Posterior cingulate gyrus (tissue), 11 donors: ENCODE data around the gene PLXNB1.
A peak's percentile ranks its signal among the peaks of the same experiment; 100 is the strongest.
"Not testable (repeated sequence)": the region's sequence is repeated elsewhere in the genome, so short reads cannot be mapped to it uniquely, and the experiment has no call there.

Experiments
- DNase-seq, 10 donors: peaks; one replicate each; pipeline versions ENCODE4 v3.0.0 to v3.0.0-alpha.2; 2020 to 2021; ENCODE audit warnings: mixed read lengths in 3 of 10
- intact Hi-C: fragments of 100-400 bp; cut with DNase I; formaldehyde crosslinking; loops from one replicate; pipeline ENCODE4 v1.15.1; 2023

Gene PLXNB1

DNA sequence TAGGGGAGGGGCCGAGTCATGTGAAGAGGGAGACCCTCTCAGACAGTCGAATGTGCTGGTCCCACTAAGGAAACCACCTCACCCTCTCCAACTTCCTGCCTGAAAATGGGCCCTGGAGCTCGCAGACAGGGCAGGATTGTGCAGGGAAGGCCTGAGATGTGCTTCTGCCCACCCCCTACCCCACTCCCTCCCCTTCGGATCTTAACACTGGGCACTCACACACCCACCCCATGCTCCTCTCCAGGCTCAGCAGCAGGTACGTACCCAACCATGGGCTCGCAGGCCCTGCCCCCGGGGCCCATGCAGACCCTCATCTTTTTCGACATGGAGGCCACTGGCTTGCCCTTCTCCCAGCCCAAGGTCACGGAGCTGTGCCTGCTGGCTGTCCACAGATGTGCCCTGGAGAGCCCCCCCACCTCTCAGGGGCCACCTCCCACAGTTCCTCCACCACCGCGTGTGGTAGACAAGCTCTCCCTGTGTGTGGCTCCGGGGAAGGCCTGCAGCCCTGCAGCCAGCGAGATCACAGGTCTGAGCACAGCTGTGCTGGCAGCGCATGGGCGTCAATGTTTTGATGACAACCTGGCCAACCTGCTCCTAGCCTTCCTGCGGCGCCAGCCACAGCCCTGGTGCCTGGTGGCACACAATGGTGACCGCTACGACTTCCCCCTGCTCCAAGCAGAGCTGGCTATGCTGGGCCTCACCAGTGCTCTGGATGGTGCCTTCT, 36.7 kb upstream of the PLXNB1 start:
- intact Hi-C loops, result loop anchor here (5.0 kb wide), 1 partner anchor 36 kb away; the partner anchor contains the start of gene SHISA5
- DNase-seq, result peak in 1 of 10 donors; percentile 82

GRCh38 chr3:48465531-48466378, 35.9 kb upstream of the PLXNB1 start:
- intact Hi-C loops, result loop anchor here (1.0 to 5.0 kb wide), 2 partner anchors 37 to 83 kb away; partner anchors contain the start of gene SHISA5
- peak; percentile 88 to 99 (median 94) for DNase-seq

DNA sequence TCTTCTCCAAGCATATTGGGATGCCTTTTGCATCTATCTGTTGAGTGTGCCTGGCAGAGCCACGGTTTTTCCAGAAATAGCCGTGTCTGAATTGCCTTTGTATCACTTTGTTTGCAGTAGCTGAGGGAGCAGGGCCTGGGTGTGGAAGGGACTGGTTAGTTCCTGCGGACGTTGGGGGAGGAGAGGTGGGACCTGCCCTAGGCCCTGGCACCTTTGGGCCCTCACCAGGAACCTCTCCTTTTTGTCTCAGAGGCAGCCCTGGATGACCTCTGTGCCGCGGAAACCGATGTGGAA, 35.3 kb upstream of the PLXNB1 start:
- DNase-seq, result no peak
- intact Hi-C loops, result loop anchor here (1.0 to 5.0 kb wide), 2 partner anchors 37 to 83 kb away; partner anchors contain the start of gene SHISA5

GRCh38 chr3:48464713-48465221, 34.9 kb upstream of the PLXNB1 start:
- DNase-seq, result peak in 1 of 10 donors; percentile 82
- intact Hi-C loops, result loop anchor here (1.0 to 5.0 kb wide), 2 partner anchors 38 to 84 kb away; partner anchors contain the start of gene SHISA5

DNA sequence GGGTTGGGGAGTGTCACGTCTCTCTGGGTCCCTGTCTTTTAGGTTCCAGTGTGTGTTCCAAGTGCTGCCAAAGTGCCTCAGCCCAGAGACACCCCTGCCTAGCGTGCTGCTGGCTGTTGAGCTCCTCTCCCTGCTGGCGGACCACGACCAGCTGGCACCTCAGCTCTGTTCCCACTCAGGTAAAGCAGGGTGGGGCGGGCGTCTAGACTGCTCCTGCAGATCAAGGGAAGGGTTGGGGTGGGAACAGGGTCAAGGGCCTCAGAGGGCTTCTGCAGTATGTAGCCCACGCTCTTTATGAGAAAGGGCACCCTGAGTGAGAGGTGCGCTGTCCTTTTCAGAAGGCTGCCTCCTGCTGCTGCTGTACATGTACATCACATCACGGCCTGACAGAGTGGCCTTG, 33.8 kb upstream of the PLXNB1 start:
- no peak for DNase-seq
- intact Hi-C loops, result no loop called here

- peak in 1 of 10 donors; percentile 48 for DNase-seq
- intact Hi-C loops, result not testable (repeated sequence)
These were observed 31.9 kb upstream of the PLXNB1 start for GRCh38 chr3:48461767-48462166.

- no peak for DNase-seq
- intact Hi-C loops, result no loop called here
These were observed 30.6 kb upstream of the PLXNB1 start for GRCh38 chr3:48460517-48460902.

DNA sequence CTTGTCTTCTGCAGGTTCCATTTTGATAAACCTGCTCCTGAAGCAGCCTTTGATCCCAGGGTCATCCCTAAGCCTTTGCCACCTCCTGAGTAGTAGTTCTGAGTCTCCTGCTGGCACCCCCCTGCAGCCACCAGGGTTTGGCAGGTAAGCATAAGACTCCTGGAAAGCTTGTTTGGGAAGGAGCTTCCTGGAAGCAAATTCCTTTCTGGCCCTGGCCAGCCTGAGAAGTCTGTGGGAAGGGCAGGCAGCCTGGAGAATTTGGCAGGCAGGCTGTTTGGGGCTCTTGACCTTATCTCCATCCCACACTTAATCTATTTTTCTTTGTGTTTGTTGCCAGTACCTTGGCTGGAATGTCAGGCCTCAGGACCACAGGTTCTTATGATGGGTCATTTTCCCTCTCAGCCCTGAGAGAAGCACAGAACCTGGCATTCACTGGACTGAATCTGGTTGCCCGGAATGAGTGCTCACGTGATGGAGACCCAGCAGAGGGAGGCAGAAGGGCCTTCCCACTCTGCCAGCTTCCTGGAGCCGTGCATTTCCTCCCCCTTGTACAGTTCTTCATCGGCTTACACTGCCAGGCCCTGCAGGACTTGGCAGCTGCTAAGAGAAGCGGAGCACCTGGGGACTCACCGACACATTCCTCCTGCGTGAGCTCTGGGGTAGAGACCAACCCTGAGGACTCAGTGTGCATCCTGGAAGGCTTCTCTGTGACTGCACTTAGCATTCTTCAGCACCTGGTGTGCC, 30.1 kb upstream of the PLXNB1 start:
- intact Hi-C loops, result no loop called here

DNA sequence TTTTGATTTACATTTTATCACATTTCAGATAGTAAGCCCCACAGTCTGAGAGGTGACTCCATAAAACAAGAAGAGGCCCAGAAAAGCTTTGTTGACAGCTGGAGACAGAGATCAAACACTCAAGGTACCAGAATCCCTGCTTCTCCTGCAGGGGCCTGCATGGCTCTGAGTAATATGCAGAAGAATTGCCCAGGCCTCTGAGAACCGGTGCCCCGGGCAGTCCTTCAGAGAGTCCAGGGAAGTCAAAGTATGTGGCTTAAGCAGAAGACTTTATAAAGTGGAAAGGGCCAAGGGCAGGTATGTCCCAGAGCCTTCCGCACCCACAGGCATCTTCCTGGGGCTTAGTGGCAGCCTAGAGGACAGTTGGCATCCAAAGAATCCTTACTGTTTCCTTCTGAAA, 29.4 kb upstream of the PLXNB1 start:
- intact Hi-C loops, result no loop called here
- DNase-seq, result peak in 1 of 10 donors; percentile 20

More for the DNA sequence above, 30.1 kb upstream of the PLXNB1 start:
- peak in 1 of 10 donors; percentile 61 for DNase-seq

DNA sequence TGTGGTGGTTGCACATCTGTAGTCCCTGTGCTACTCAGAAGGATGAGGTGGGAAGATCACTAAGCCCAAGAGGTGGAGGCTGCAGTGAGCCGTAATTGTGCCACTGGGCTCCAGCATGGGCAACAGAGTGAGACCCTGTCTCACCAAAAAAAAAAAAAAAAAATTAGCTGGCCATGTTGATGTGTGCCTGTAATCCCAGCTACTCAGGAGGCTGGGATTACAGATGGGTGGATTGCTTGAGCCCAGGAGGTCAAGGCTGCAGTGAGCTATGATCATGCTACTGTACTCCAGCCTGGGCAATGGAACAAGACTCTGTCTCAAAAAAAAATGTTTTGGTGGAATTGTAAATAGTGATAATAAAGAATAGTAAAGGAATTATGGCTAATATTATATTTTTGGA, 26.6 kb upstream of the PLXNB1 start:
- intact Hi-C loops, result no loop called here
- DNase-seq, result no peak

GRCh38 chr3:48451270-48451669, 21.4 kb upstream of the PLXNB1 start:
- intact Hi-C loops, result no loop called here

DNA sequence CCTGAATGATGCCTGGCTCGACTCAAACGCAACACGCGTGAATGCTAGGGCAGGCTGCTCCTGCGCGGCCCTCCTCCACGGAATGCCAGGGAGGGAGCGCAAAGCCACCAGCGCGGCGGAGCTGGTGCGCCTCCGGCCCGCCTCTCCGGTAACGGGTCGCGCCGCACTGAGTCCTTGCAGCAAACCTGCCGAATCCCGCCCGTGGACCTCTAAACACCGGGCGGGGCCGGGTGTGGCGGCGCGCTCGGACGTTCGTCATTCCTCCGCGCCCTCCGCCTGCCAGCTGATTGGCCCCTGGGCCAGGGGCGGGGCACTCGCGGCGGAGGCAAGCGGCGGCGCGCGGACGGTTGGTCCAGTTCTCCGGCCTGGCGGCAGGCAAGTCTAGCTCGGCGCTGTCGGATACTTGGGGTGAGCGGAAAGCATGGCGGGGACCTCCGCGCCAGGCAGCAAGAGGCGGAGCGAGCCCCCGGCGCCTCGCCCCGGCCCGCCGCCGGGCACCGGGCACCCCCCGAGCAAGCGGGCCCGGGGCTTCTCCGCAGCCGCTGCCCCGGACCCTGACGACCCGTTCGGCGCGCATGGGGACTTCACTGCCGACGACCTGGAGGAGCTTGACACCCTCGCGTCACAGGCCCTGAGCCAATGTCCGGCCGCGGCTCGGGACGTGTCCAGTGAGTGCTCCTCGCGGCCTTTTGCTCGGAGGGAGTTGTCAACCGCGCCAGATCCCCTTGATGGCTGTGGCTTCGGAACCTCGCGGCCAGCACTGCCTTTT, 16.7 kb upstream of the PLXNB1 start, which contains the start of gene ATRIP:
Gene ATRIP (plus strand): TSS at position 313 of the 769 bp plus-strand sequence. CDS start 109 bp downstream, at position 422.
- DNase-seq, result peak; percentile 85 to 99 (median 92)
- intact Hi-C loops, result loop anchor here (5.0 kb wide), 1 partner anchor 111 kb away; the partner anchor contains the start of gene PFKFB4

More at GRCh38 chr3:48451270-48451669, 21.4 kb upstream of the PLXNB1 start:
- no peak for DNase-seq

DNA sequence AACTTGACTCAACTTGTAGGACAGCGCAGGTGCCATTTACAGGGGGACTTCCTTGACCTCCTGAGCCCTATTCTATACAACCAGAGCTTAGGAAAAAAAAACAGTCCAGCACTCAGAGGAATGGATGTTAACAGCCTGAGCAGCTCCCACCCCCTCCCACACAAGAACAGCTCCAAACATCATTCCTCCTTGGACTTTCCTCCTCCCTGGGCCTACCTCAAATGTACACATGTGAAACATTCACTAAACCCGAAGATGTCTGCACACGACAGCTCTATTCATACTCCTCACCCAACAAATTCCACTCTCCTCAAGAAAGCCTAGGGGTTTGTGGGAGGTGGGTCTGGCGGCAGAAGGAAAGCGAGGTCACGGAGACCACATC, 16.1 kb upstream of the PLXNB1 start:
- no peak for DNase-seq
- intact Hi-C loops, result loop anchor here (5.0 kb wide), 1 partner anchor 111 kb away; the partner anchor contains the start of gene PFKFB4

DNA sequence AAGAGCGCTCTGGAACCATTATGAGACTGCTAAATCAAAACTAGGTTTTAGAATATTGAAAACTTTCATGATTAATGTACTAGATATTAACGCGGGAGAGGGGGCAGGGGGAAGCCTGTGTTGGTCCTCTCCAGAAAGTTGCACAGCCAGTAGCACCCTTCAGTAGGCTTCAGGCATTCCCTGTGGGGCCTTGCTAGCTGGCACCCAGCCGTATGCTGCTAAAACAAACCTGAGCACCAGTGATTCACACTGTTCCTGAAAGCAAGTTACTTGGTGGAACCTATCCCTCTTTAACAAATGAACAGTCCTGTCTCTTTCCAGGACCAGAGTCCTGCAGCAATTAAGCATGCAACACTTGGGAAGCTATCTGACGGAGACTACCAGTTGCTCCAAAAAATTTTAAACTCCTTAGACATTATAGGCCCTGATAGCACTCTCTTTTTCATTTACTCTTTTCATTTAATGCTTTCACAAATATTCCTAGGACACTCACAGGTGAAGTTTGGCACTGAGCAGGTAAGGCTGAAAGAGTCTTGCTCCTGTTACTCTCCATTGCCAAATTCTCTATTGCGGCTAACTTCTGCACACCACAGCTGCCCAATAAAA, 15.5 kb upstream of the PLXNB1 start:
- intact Hi-C loops, result loop anchor here (5.0 kb wide), 1 partner anchor 112 kb away; the partner anchor contains the start of gene PFKFB4
- DNase-seq, result peak in 1 of 10 donors; percentile 11

DNA sequence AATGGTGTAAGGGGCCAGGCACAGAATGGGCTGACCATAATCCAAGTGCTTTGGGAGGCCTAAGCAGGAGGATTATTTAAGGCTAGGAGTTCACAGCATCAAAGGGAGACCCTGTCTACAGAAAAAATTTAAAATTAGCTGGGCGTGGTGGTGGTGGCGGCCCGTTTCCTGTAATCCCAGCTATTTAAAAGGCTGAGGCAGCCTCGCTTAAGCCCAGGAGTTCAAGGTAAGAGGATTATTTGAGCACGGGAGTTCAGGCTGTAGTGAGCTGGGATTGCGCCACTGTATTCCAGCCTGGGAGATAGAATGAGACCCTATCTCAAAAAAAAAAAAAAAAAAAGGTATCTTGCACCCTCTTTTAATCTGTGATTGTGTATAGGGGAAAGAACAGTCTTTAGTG, 12.1 kb upstream of the PLXNB1 start:
- no peak for DNase-seq
- intact Hi-C loops, result no loop called here

DNA sequence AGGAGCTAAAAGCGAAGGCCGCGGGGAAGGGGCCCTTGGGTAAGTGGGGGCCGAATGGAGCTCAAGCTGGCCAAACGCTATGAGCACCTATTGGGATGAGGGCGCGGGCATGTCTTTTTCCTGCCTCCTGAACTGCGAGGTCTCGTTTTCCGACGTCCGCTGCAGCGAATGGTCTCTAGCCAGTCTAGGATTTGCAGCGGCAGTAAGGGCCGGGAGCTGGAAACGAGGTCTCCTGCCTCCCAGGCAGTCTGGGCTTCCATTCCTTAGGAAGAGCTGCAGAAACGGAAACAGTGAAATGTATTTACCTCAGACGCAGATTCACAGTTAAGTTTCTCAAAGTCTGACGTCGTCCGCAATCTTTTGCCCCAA, 10.7 kb upstream of the PLXNB1 start:
- intact Hi-C loops, result no loop called here
- DNase-seq, result peak in 1 of 10 donors; percentile 82

DNA sequence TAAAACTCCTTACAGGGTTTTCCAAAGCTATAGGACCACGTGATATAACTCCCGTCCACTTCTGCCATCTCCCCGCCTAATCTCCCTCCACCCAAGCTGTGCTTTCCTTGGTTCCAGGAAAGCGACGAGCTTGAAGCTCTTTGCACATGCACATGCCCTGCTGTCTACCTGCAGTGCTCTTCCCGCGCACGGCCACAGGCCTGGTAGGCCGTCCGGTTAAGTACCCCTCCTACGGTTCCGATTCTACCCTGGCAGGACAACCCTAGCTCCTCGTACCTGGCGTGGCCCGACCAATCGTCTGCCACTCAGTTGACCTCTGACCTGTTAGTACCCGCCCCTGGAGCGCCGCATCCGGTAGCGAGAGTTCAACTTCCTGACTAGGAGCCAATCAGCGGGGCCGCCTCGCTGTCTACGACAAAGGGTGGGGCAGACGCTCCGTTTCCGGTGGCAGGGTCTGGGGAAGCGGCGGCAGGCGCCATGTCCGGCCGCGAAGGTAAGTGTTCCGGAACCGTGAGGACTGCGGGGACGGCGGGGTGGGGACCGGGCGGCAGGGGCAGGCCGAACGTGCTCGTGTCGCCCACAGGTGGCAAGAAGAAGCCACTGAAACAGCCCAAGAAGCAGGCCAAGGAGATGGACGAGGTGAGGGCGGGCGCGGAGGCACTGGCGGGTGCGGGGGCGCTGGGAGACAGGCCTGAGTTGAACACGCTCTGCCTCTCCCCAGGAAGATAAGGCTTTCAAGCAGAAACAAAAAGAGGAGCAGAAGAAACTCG, 10.1 kb upstream of the PLXNB1 start, which contains the start of the genes CCDC51 and TMA7:
Gene CCDC51 (minus strand): TSS at position 300 of the 770 bp plus-strand sequence. CDS start 4,991 bp downstream, outside the sequence.
Gene TMA7 (plus strand): TSS at position 438 of the 770 bp plus-strand sequence. CDS start 40 bp downstream, at position 478.
- intact Hi-C loops, result loop anchor here (5.0 kb wide), 1 partner anchor 248 kb away; no protein-coding TSS in a partner anchor
- peak; percentile 99 to 100 (median 100) for DNase-seq

DNA sequence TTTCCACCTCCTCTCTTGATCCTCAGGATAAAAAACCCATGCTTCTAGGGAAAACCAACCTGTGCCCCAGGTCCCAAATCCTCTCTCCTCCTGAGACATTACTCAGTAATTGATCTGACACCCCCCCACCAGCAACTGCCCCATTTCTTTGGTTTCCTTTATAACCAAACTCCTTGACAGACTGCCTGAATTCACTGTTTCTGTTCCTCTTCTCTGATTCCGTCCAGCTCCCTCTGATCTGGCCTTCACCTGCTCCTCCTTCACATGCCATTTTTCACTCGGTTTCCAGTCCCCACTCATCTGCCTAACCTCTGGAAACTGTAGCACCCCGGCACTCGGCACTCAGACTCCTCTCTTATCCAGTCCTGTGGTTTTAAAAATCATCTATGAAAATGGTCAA, 7.9 kb upstream of the PLXNB1 start:
- DNase-seq, result peak in 1 of 10 donors; percentile 26
- intact Hi-C loops, result loop anchor here (2.0 to 5.0 kb wide), 2 partner anchors 205 to 246 kb away; no protein-coding TSS in a partner anchor
